HEK293 (cell line): ENCODE data around the gene MMAB.

ENCODE experiments used
- CTCF ChIA-PET: fragments of 350-600 bp; formaldehyde crosslinking; extraction: SDS; loops from one replicate; lab custom pipeline; 2021; ENCODE audit warnings: antibody characterized with exemption; lab: Yijun Ruan, JAX
- POLR2A ChIA-PET: fragments of 300-600 bp; formaldehyde crosslinking; extraction: SDS; loops from one replicate; lab custom pipeline; 2020; ENCODE audit warnings: antibody characterized with exemption, inconsistent platforms; lab: Yijun Ruan, JAX
- H3K27ac ChIP-seq: fragments of 200-500 bp; sonication (Bioruptor generic); 2 replicates; pipeline ENCODE4 v1.5.1; 2014; ENCODE audit warnings: low read depth, low read length, control low read depth, inconsistent platforms; ENCODE audit errors: extremely low read depth
- H3K36me3 ChIP-seq, 2 experiments: fragments of 200-500 bp in 1 of 2; sonication (Bioruptor generic) in 1 of 2; 1 replicate in 1 of 2; 2 replicates in 1 of 2; pipeline ENCODE4 v1.5.1; 2014 to 2017; ENCODE audit warnings: inconsistent platforms in 2 of 2, low read length in 2 of 2; ENCODE audit not compliant: control insufficient read depth in 2 of 2, insufficient read depth in 1 of 2
- H3K4me1 ChIP-seq: fragments of 200-500 bp; sonication (Bioruptor generic); 2 replicates; pipeline ENCODE4 v1.5.1; 2014; ENCODE audit warnings: mild to moderate bottlenecking, low read length, inconsistent platforms; ENCODE audit not compliant: control insufficient read depth, insufficient read depth
- H3K4me3 ChIP-seq: 2 replicates; pipeline ENCODE4 v1.5.1; 2011; ENCODE audit warnings: low read depth, mild to moderate bottlenecking, control low read depth, low read length, moderate library complexity
- H3K9me3 ChIP-seq: fragments of 200-500 bp; sonication (Bioruptor generic); 2 replicates; pipeline ENCODE4 v1.5.1; 2014; ENCODE audit warnings: low read depth, low read length, inconsistent platforms; ENCODE audit not compliant: control insufficient read depth, insufficient read depth
- BCL6B ChIP-seq: fragments of 450-650 bp; formaldehyde crosslinking; IDR thresholded peaks from 2 replicates; pipeline ENCODE4 v1.5.1; 2017; ENCODE audit warnings: missing biosample characterization, missing genetic modification characterization
- FEZF1 ChIP-seq: fragments of 450-650 bp; formaldehyde crosslinking; IDR thresholded peaks from 2 replicates; pipeline ENCODE4 v1.5.1; 2016; ENCODE audit warnings: missing biosample characterization, missing genetic modification characterization
- GFI1B ChIP-seq: fragments of 450-650 bp; formaldehyde crosslinking; IDR thresholded peaks from 2 replicates; pipeline ENCODE4 v1.5.1; 2016; ENCODE audit warnings: missing biosample characterization, missing genetic modification characterization
- GLI2 ChIP-seq: fragments of 450-650 bp; formaldehyde crosslinking; IDR thresholded peaks from 2 replicates; pipeline ENCODE4; 2017; ENCODE audit warnings: missing biosample characterization, missing genetic modification characterization, low read depth, borderline replicate concordance
- KLF8 ChIP-seq: fragments of 450-650 bp; formaldehyde crosslinking; IDR thresholded peaks from 2 replicates; pipeline ENCODE4 v1.5.1; 2016; ENCODE audit warnings: missing biosample characterization, missing genetic modification characterization
- SCRT1 ChIP-seq: fragments of 450-650 bp; formaldehyde crosslinking; IDR thresholded peaks from 2 replicates; pipeline ENCODE4 v1.5.1; 2016; ENCODE audit warnings: missing biosample characterization, missing genetic modification characterization, borderline replicate concordance
- SCRT2 ChIP-seq: fragments of 450-650 bp; formaldehyde crosslinking; IDR thresholded peaks from 2 replicates; pipeline ENCODE4 v1.5.1; 2016; ENCODE audit warnings: missing biosample characterization, missing genetic modification characterization
- SP3 ChIP-seq: fragments of 450-650 bp; formaldehyde crosslinking; IDR thresholded peaks from 2 replicates; pipeline ENCODE4 v1.5.1; 2016; ENCODE audit warnings: missing biosample characterization, missing genetic modification characterization
- ZNF10 ChIP-seq: fragments of 450-650 bp; formaldehyde crosslinking; IDR thresholded peaks from 2 replicates; pipeline ENCODE4 v1.5.1; 2017; ENCODE audit warnings: missing biosample characterization, missing genetic modification characterization
- ZNF132 ChIP-seq: fragments of 450-650 bp; formaldehyde crosslinking; IDR thresholded peaks from 2 replicates; pipeline ENCODE4 v1.5.1; 2017; ENCODE audit warnings: missing biosample characterization, missing genetic modification characterization, borderline replicate concordance
- ZNF138 ChIP-seq: fragments of 450-650 bp; formaldehyde crosslinking; IDR thresholded peaks from 2 replicates; pipeline ENCODE4 v1.5.1; 2016; ENCODE audit warnings: missing biosample characterization, missing genetic modification characterization, borderline replicate concordance
- ZNF175 ChIP-seq: fragments of 450-650 bp; formaldehyde crosslinking; IDR thresholded peaks from 2 replicates; pipeline ENCODE4 v1.5.1; 2016; ENCODE audit warnings: missing biosample characterization, missing genetic modification characterization
- ZNF184 ChIP-seq: fragments of 450-650 bp; IDR thresholded peaks from 2 replicates; pipeline ENCODE4 v1.5.1; 2018; ENCODE audit warnings: missing biosample characterization, mild to moderate bottlenecking, missing genetic modification characterization
- ZNF274 ChIP-seq, 2 experiments: fragments of 200-500 bp in 1 of 2; fragments of 450-650 bp in 1 of 2; sonication (Bioruptor generic) in 1 of 2; formaldehyde crosslinking in 1 of 2; IDR thresholded peaks; 2 replicates each; pipeline versions ENCODE4 v1.5.1 to v1.6.1; 2014 to 2016; ENCODE audit warnings: borderline replicate concordance in 1 of 2, inconsistent platforms in 1 of 2, low read length in 1 of 2, missing biosample characterization in 1 of 2, missing genetic modification characterization in 1 of 2
- ZNF324 ChIP-seq: fragments of 450-650 bp; formaldehyde crosslinking; IDR thresholded peaks from 2 replicates; pipeline ENCODE4 v1.5.1; 2016; ENCODE audit warnings: missing biosample characterization, missing genetic modification characterization
- ZNF362 ChIP-seq: fragments of 450-650 bp; formaldehyde crosslinking; IDR thresholded peaks from 2 replicates; pipeline ENCODE4 v1.5.1; 2016; ENCODE audit warnings: missing biosample characterization, missing genetic modification characterization
- ZNF558 ChIP-seq: fragments of 450-650 bp; formaldehyde crosslinking; IDR thresholded peaks from 2 replicates; pipeline ENCODE4 v1.5.1; 2016; ENCODE audit warnings: missing biosample characterization, missing genetic modification characterization
- ZNF600 ChIP-seq: fragments of 450-650 bp; formaldehyde crosslinking; IDR thresholded peaks from 2 replicates; pipeline ENCODE4 v1.5.1; 2016; ENCODE audit warnings: missing biosample characterization, missing genetic modification characterization
- ZNF610 ChIP-seq: fragments of 450-650 bp; formaldehyde crosslinking; IDR thresholded peaks from 2 replicates; pipeline ENCODE4 v1.5.1; 2016; ENCODE audit warnings: missing biosample characterization, missing genetic modification characterization, borderline replicate concordance
- ZNF76 ChIP-seq: fragments of 450-650 bp; formaldehyde crosslinking; IDR thresholded peaks from 2 replicates; pipeline ENCODE4; 2016; ENCODE audit warnings: low read depth, missing biosample characterization, missing genetic modification characterization, borderline replicate concordance
- TF ChIP-seq, protein P1 (sequence below): fragments of 450-650 bp; formaldehyde crosslinking; conservative IDR thresholded peaks from 2 replicates; pipeline ENCODE4 v1.5.1; 2016; ENCODE audit warnings: low read depth, missing biosample characterization, missing genetic modification characterization

The MMAB gene

DNA sequence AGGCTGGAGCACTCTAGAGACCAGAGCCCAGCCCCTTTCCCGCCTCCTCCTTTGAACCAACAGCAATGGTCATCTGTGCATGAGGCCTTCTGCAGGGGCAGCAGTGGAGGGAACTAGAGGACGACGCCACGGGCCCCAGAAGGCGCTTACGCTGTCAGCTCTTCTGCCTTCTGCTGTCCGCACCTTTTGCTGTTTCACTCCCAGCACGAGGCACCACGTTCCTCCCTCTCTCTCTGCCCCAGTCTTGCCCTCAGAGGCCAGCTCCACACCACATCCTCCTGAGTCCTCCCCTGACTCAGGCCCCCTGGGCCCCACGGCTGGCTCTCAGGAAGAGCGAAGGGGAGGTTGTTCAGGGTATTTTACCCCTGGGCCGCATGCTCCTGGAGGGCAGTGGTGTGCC, 15.5 kb downstream of the MMAB start:
- H3K27ac ChIP-seq, result no peak overlapping the region
- CTCF ChIA-PET, result interaction anchor here (0.5 to 0.9 kb wide), 2 partner anchors 130 to 154 kb away, joined by 4 read pairs; no protein-coding TSS in a partner anchor
- TF ChIP-seq GLI2 (tag by site-specific recombination) (no peak), SCRT2 (tag by site-specific recombination) (0 out of 2 replicates have a peak, but pooled peaks have one; percentile 13), SCRT1 (tag by site-specific recombination) (no peak), ZNF610 (tag by site-specific recombination) (no peak)
- TF ChIP-seq, all 188 proteins: peak for 1
- peaks cover 0 to 8% of the 10 kb centered on the region in 2 experiments; a peak in 1 of 3 replicates for H3K36me3 ChIP-seq
- no peaks in the 10 kb centered on the region for H3K9me3 ChIP-seq
- no peaks in the 10 kb centered on the region for H3K4me1 ChIP-seq
- H3K4me3 ChIP-seq, result no peak overlapping the region
- POLR2A ChIA-PET, result no interaction called here

DNA sequence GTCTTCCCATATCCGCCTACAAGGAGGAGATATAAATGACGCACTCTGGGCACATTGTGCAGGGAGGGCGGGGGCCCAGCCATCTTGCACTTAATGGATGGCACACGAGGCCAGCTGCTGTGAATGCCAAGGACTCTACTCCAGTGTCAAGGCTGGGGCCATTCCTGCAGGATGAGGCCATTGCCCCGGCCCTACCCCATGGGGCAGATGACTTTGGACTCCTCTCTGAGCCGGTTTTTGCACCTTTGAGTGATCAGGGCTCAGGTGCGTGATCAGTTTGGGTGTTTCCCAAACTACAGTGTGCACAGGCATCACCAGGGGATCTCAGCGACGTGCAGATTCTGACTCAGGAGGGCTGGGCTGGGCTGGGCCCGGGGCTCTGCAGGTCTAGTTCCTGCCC, 16.1 kb downstream of the MMAB start:
- POLR2A ChIA-PET, result interaction anchor here (0.7 to 1.2 kb wide), 2 partner anchors 13 to 17 kb away, joined by 4 read pairs; partner anchors contain the start of genes MMAB and MVK
- H3K36me3 ChIP-seq, result peaks cover 0 to 3% of the 10 kb centered on the region in 2 experiments; a peak in 1 of 3 replicates
- CTCF ChIA-PET, result no interaction called here
- no peaks in the 10 kb centered on the region for H3K4me1 ChIP-seq
- no peak overlapping the region for H3K4me3 ChIP-seq
- no peak overlapping the region for H3K27ac ChIP-seq
- TF ChIP-seq ZNF274 (IDR thresholded peaks at IDR 0.05; ENCODE audit: low read length) (no peak), ZNF274 (tag by site-specific recombination; IDR thresholded peaks at IDR 0.05; ENCODE audit: borderline replicate concordance) (no peak), ZNF76 (tag by site-specific recombination) (no peak), ZNF175 (tag by site-specific recombination) (no peak), ZNF324 (no peak), ZNF558 (no peak), FEZF1 (no peak), ZNF138 (tag by site-specific recombination) (no peak), GFI1B (tag by site-specific recombination) (no peak)
- TF ChIP-seq, protein P1, sequence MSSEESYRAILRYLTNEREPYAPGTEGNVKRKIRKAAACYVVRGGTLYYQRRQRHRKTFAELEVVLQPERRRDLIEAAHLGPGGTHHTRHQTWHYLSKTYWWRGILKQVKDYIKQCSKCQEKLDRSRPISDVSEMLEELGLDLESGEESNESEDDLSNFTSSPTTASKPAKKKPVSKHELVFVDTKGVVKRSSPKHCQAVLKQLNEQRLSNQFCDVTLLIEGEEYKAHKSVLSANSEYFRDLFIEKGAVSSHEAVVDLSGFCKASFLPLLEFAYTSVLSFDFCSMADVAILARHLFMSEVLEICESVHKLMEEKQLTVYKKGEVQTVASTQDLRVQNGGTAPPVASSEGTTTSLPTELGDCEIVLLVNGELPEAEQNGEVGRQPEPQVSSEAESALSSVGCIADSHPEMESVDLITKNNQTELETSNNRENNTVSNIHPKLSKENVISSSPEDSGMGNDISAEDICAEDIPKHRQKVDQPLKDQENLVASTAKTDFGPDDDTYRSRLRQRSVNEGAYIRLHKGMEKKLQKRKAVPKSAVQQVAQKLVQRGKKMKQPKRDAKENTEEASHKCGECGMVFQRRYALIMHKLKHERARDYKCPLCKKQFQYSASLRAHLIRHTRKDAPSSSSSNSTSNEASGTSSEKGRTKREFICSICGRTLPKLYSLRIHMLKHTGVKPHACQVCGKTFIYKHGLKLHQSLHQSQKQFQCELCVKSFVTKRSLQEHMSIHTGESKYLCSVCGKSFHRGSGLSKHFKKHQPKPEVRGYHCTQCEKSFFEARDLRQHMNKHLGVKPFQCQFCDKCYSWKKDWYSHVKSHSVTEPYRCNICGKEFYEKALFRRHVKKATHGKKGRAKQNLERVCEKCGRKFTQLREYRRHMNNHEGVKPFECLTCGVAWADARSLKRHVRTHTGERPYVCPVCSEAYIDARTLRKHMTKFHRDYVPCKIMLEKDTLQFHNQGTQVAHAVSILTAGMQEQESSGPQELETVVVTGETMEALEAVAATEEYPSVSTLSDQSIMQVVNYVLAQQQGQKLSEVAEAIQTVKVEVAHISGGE, result no peak
- H3K9me3 ChIP-seq, result no peaks in the 10 kb centered on the region

DNA sequence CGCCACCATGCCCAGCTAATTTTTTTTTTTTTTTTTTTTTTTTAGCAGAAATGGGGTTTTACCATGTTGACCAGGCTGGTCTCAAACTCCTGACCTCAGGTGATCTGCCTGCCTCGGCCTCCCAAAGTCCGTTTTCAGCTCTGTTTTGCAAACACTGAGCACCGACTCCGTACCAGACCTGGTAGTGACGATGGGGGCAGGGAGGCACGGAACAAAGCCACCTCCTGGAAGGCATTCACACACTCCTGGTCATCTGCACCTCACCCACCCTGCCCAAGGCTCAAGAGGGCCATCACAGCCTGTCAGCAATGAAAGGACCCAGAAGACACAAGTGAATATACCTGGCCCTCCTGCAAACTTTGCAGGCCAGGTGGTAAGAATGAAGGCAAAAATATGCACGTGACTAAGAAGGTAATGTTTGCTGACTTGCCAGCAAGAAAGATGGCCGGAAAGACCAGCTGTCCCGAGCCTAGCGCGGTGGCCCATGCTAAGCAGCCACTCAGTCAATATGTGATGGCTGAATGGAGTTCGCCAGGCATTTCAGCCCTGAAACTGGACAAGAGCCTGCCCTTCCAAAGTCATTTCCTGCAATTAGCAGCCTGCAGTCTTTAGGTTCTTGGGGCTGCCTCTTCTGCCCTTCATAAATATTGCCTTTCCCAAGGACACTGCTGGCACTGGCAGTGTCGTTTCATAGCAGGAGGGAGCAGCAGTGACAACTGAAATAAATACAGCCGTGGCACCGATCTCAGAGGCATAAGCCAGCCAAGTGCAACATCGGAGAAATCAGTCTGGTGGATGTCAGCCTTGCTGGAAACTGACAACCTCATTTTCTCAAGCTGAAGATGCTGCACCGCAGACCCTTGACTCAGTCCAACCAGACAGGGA, 17.6 kb downstream of the MMAB start:
- ChIA-PET POLR2A (interaction anchor here (1.2 to 1.4 kb wide), 2 partner anchors 11 to 19 kb away, joined by 4 to 6 read pairs; partner anchors contain the start of genes MMAB and MVK), CTCF (interaction anchor here (0.7 to 1.0 kb wide), 2 partner anchors 15 to 127 kb away, joined by 3 to 4 read pairs; no protein-coding TSS in a partner anchor)
- TF ChIP-seq ZNF10 (tag by site-specific recombination), result no peak
- no peak for TF ChIP-seq ZNF132 (tag by site-specific recombination)
- 0 out of 2 replicates have a peak, but pooled peaks have one; percentile 19 for TF ChIP-seq ZNF600 (tag by site-specific recombination)
- no peak for TF ChIP-seq BCL6B
- TF ChIP-seq ZNF362 (tag by site-specific recombination), result no peak
- no peak for TF ChIP-seq ZNF184 (tag by site-specific recombination)
- TF ChIP-seq KLF8, result no peak
- no peak for TF ChIP-seq SP3 (tag by site-specific recombination)
- TF ChIP-seq, all 188 proteins: peak for 1
- Histone ChIP-seq H3K27ac (no peak overlapping the region), H3K4me3 (no peak overlapping the region), H3K4me1 (no peaks in the 10 kb centered on the region), H3K36me3 (no peaks in the 10 kb centered on the region), H3K9me3 (no peaks in the 10 kb centered on the region)
